ENCODE results near the gene KCNT2. TPM values are rescaled to one million over a fixed set of nuclear protein-coding genes. Genes with fewer than 3 reads are reported as not detected.

Gene KCNT2
- total and polyA plus RNA-seq, 9 of the 15 experiments (the other 6 are each of a cell fraction or from before 2014, with no cell fraction given), result 0.13 to 0.73 (median 0.28) TPM

DNA sequence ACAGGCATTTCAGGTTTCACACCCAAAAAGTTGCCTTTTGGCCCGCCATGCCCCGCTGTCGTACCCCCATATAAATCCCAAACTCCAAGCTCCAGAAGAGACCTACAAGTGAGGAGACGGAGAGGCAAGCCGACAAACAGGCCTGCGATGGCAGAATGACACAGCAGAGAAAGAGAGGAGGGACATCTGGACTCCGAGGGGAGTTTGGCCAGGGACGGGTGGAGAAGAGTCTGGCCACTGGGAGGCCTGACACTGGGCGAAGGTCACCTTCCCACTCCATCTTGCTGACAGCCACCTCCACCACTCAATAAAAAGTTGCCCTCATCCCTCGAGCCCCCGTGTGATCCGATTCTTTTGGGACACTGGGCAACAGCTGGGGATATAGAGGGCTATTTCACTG lies 41.8 kb upstream of the KCNT2 start (continued):
- TF ChIP-seq, protein P1, sequence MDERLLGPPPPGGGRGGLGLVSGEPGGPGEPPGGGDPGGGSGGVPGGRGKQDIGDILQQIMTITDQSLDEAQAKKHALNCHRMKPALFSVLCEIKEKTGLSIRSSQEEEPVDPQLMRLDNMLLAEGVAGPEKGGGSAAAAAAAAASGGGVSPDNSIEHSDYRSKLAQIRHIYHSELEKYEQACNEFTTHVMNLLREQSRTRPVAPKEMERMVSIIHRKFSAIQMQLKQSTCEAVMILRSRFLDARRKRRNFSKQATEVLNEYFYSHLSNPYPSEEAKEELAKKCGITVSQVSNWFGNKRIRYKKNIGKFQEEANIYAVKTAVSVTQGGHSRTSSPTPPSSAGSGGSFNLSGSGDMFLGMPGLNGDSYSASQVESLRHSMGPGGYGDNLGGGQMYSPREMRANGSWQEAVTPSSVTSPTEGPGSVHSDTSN (CRISPR knock-in tag; IDR thresholded peaks at IDR 0.05; ENCODE audit: low read depth), result no peak
- TF ChIP-seq, protein P1 (tag; conservative IDR thresholded peaks at IDR 0.05; ENCODE audit: low read depth), result peak; percentile 80
- TF ChIP-seq, protein P2, sequence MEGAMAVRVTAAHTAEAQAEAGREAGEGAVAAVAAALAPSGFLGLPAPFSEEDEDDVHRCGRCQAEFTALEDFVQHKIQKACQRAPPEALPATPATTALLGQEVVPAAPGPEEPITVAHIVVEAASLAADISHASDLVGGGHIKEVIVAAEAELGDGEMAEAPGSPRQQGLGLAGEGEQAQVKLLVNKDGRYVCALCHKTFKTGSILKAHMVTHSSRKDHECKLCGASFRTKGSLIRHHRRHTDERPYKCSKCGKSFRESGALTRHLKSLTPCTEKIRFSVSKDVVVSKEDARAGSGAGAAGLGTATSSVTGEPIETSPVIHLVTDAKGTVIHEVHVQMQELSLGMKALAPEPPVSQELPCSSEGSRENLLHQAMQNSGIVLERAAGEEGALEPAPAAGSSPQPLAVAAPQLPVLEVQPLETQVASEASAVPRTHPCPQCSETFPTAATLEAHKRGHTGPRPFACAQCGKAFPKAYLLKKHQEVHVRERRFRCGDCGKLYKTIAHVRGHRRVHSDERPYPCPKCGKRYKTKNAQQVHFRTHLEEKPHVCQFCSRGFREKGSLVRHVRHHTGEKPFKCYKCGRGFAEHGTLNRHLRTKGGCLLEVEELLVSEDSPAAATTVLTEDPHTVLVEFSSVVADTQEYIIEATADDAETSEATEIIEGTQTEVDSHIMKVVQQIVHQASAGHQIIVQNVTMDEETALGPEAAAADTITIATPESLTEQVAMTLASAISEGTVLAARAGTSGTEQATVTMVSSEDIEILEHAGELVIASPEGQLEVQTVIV (CRISPR knock-in tag; IDR thresholded peaks at IDR 0.05; ENCODE audit: borderline replicate concordance), result no peak
- TF ChIP-seq, protein P3, sequence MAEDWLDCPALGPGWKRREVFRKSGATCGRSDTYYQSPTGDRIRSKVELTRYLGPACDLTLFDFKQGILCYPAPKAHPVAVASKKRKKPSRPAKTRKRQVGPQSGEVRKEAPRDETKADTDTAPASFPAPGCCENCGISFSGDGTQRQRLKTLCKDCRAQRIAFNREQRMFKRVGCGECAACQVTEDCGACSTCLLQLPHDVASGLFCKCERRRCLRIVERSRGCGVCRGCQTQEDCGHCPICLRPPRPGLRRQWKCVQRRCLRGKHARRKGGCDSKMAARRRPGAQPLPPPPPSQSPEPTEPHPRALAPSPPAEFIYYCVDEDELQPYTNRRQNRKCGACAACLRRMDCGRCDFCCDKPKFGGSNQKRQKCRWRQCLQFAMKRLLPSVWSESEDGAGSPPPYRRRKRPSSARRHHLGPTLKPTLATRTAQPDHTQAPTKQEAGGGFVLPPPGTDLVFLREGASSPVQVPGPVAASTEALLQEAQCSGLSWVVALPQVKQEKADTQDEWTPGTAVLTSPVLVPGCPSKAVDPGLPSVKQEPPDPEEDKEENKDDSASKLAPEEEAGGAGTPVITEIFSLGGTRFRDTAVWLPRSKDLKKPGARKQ (CRISPR knock-in tag; IDR thresholded peaks at IDR 0.05), result no peak
- TF ChIP-seq ETS2 (tag; IDR thresholded peaks at IDR 0.05; ENCODE audit: borderline replicate concordance, poor library complexity, severe bottlenecking), result no peak
- TF ChIP-seq TFAM (CRISPR knock-in tag; conservative IDR thresholded peaks at IDR 0.05), result no peak
- TF ChIP-seq NFE2 (IDR thresholded peaks at IDR 0.05; ENCODE audit: low read depth), result peak; percentile 85
- peak; percentile 60 for TF ChIP-seq TAF9B (IDR thresholded peaks at IDR 0.05; ENCODE audit: partially characterized antibody)
- no peak for TF ChIP-seq ZC3H4 (CRISPR knock-in tag; IDR thresholded peaks at IDR 0.05; ENCODE audit: borderline replicate concordance)
- TF ChIP-seq SNIP1 (IDR thresholded peaks at IDR 0.05; ENCODE audit: low read depth), result no peak
- TF ChIP-seq, protein P4, sequence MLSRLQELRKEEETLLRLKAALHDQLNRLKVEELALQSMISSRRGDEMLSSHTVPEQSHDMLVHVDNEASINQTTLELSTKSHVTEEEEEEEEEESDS (CRISPR knock-in tag; IDR thresholded peaks at IDR 0.05), result no peak
- TF ChIP-seq ZKSCAN3 (CRISPR knock-in tag; IDR thresholded peaks at IDR 0.05), result no peak
- TF ChIP-seq, protein P5, sequence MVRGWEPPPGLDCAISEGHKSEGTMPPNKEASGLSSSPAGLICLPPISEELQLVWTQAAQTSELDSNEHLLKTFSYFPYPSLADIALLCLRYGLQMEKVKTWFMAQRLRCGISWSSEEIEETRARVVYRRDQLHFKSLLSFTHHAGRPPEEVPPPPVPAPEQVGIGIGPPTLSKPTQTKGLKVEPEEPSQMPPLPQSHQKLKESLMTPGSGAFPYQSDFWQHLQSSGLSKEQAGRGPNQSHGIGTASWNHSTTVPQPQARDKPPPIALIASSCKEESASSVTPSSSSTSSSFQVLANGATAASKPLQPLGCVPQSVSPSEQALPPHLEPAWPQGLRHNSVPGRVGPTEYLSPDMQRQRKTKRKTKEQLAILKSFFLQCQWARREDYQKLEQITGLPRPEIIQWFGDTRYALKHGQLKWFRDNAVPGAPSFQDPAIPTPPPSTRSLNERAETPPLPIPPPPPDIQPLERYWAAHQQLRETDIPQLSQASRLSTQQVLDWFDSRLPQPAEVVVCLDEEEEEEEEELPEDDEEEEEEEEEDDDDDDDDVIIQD (CRISPR knock-in tag; IDR thresholded peaks at IDR 0.05), result no peak
- TF ChIP-seq ZNF766 (CRISPR knock-in tag; conservative IDR thresholded peaks at IDR 0.05), result 0 out of 2 replicates have a peak, but pooled peaks have one; percentile 16
- TF ChIP-seq RBFOX2 (IDR thresholded peaks at IDR 0.05; ENCODE audit: low read depth, low read length), result peak; percentile 44; the same call in 1 of the 2 replicates
